K562 (cell line): Measurements from ENCODE around the gene FOXJ1.

Experiments
- CTCFL ChIP-seq: IDR thresholded peaks from 2 replicates; pipeline ENCODE4 v1.6.1; 2011; ENCODE audit warnings: borderline replicate concordance, low read depth, mild to moderate bottlenecking, moderate library complexity, low read length; ENCODE audit not compliant: insufficient read depth, poor library complexity, severe bottlenecking
- E2F3 ChIP-seq: fragments of 250-450 bp; sonication (Bioruptor Pico); IDR thresholded peaks from 2 replicates; pipeline ENCODE4 v1.4.0; 2020; ENCODE audit warnings: mild to moderate bottlenecking
- EWSR1 ChIP-seq: fragments of 450-650 bp; IDR thresholded peaks from 2 replicates; pipeline ENCODE4 v1.6.1; 2018; ENCODE audit warnings: borderline replicate concordance, mild to moderate bottlenecking, low read depth, moderate library complexity; ENCODE audit not compliant: partially characterized antibody
- FOXM1 ChIP-seq, 2 experiments: fragments of 450-650 bp in 1 of 2; sonication (generic) in 1 of 2; formaldehyde crosslinking in 1 of 2; IDR thresholded peaks; 2 replicates each; pipeline versions ENCODE4 v1.6.1 to v1.9.0; 2017 to 2022; ENCODE audit warnings: low read depth in 2 of 2, mild to moderate bottlenecking in 2 of 2, missing genetic modification reagents in 1 of 2, moderate library complexity in 1 of 2
- MAX ChIP-seq: sonication (generic); formaldehyde crosslinking; IDR thresholded peaks from 2 replicates; pipeline ENCODE4 v1.9.0; 2022; ENCODE audit warnings: mild to moderate bottlenecking, missing genetic modification reagents
- POLR2A ChIP-seq: fragments of 450-650 bp; conservative IDR thresholded peaks from 2 replicates; pipeline ENCODE4 v1.6.1; 2016
- PREB ChIP-seq: sonication (generic); formaldehyde crosslinking; IDR thresholded peaks from 2 replicates; pipeline ENCODE4 v1.8.1; 2023; ENCODE audit warnings: mild to moderate bottlenecking, missing genetic modification reagents
- TF ChIP-seq, protein P1 (sequence below), 2 experiments: IDR thresholded peaks; 2 replicates each; pipeline ENCODE4 v1.6.1; 2011; ENCODE audit warnings: borderline replicate concordance in 1 of 2, control low read depth in 1 of 2, low read depth in 1 of 2, low read length in 1 of 2, mild to moderate bottlenecking in 1 of 2, mixed read lengths in 1 of 2, moderate library complexity in 1 of 2; ENCODE audit not compliant: insufficient read depth in 1 of 2, insufficient read length in 1 of 2, poor library complexity in 1 of 2, severe bottlenecking in 1 of 2; ENCODE audit errors: extremely low read depth in 1 of 2

- TF ChIP-seq POLR2A: no peak
- no peak for TF ChIP-seq MAX (CRISPR knock-in tag)
- no peak for TF ChIP-seq E2F3 (CRISPR knock-in tag)
- TF ChIP-seq, protein P1, sequence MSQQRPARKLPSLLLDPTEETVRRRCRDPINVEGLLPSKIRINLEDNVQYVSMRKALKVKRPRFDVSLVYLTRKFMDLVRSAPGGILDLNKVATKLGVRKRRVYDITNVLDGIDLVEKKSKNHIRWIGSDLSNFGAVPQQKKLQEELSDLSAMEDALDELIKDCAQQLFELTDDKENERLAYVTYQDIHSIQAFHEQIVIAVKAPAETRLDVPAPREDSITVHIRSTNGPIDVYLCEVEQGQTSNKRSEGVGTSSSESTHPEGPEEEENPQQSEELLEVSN (IDR thresholded peaks at IDR 0.05; ENCODE audit: borderline replicate concordance in 1 of 2, extremely low read depth in 1 of 2, insufficient read depth in 1 of 2, insufficient read length in 1 of 2, low read depth in 1 of 2, low read length in 1 of 2, poor library complexity in 1 of 2, severe bottlenecking in 1 of 2): no peak
- no peak for TF ChIP-seq FOXM1 (IDR thresholded peaks at IDR 0.05; ENCODE audit: low read depth)
- no peak for TF ChIP-seq FOXM1 (CRISPR knock-in tag; IDR thresholded peaks at IDR 0.05; ENCODE audit: low read depth)
- no peak for TF ChIP-seq EWSR1
- no peak for TF ChIP-seq PREB
- TF ChIP-seq CTCFL: no peak
Measured at GRCh38 chr17:76170114-76170513, 29.1 kb upstream of the FOXJ1 start.
